Measurements from ENCODE around the gene NFKBIL1.

Gene NFKBIL1

DNA sequence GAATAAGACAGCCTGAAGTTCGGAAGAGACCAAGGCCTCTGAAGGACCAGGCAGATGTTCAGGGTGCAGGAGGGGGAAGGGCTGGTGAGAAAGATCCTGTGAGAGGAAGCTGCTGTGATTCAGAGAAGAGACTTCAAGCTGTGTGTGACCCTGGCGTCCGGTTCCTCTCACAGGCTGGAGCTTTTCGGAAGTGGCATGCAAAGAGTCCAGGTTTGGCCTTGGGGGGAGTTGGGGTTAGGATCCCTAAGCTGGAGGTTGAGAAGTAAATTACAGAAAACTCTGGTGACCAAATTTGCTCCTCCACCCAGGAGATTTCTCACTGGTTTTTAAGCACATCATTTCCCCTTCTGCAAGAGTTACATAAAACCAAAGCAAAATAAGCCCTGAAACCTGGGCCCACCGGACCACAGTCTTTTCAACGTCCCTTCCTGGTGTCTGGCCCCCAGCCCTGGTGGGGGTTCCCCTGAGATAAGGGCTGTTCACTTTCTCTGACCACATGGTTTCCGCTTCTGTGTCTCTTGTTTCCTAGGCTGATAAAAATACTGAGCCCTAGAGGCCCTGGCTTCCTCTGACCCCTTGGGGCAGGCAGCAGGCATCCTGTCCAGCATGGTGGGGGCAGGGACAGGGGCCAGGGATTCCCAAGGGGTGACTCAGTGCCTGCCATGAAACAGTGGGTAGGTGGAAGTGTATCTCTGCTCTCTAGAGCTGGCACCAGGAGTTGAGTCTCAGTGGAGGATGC is 12.7 kb downstream of the NFKBIL1 start:
- no peak for DNase-seq (ENCODE audit: low read depth)

DNA sequence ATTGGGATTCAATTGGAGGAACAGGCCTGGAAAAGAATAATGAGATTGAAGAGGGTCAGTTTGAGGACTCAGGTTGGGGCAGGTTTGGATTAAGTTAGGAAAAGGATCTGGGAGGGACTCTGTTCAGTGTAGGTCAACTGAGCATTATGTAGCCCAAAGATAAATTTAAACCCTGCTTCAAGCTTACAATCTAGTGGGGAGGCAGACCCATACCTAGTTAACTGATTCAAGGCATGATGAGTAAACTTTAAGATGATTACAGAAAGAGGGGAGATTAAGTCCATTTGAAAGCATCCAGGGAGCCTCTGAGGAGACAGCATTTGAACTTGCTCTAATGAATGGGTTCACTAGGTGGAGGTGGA is 13.3 kb downstream of the NFKBIL1 start:
- no peak for DNase-seq (ENCODE audit: low read depth)

DNA sequence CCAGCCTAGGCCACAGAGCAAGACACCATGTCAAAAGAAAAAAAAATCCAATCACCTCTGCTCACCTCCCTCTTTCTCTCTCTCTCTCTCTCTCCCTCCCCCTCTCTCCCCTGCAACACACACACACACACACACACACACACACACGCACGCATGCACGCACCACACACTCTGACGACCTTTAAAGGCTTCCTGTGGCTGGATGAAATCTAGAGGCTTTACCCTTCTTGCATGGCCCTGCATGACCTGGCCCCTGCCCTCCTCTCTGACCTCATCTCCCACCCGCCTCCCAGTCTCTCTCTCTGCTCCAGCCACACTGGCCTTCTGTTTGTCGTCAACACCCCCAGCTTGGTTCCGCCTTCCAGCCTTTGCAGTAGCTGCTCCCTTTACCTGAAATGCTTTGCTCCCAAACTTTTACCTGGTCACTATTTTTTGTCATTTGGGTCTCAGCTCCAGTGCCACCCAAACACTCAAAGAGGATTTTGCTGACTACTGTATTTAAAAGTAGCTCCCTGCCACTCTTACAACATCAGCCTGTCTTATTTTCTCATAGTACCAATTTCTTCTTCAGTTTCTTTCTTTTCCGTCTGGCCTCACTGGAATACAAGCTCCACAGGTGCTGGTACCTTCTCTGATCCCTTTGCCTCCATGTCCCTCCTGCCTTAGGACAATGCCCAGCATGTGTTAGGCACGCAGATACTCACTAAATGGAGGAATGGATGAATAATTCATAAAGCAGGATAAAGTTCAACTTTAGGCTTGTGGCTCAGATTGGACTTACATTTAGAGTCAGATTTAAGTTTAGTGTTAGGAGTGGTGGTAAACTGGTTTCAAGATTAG is 20.3 kb downstream of the NFKBIL1 start:
- DNase-seq (ENCODE audit: low read depth), result no peak

DNA sequence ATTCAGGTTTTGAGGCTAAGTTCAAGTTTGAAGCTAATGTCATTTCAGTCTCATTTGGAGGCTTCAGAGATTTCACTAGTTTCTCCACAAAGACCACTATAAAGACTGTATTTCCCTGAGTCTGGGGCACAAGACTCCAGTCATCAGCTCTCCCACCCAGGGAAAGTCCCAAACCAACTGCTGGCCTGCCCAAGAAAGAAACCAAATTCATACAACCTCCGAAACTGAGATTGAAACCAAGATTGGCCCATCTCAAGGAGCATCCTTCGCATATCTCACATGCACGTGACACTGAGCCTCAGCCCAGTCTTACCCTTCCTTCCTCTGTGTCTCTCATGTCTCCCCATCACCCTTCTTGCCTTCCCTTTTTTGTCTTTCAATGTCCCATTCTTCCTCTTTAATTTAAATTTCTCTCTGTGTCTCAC is 21.1 kb downstream of the NFKBIL1 start:
- no peak for DNase-seq (ENCODE audit: low read depth)

DNA sequence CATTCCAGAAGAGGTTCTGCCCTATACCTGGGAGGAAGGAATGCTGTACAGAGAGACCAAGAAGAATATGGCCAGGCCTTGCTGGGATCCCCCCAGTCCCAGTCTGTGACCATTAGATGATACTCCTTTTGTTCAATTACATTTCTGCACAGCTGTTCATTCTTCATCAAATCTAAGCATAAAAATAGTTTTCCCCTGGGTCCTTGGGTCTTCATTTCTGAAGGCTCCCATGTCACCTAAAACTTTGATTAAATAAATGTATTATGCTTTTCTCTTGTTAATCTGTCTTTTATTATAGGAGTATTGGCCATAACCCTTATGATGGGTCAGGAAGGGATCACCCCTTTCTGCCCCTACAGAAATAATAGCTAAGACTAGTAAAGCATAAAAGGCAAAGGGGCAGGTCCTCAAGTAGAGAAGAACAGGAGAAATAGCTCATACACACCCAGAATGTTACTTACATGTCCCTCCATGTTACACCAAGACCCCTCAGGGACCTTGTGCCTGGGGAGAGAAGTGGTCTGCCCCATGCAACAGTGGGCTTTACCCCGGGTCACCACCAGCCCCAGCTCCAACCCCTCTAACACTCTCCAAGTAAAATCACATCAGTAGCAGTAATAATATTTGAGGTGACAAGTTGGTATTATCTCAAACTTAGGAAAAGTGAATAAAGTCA is 22.6 kb downstream of the NFKBIL1 start:
- DNase-seq (ENCODE audit: low read depth), result no peak

DNA sequence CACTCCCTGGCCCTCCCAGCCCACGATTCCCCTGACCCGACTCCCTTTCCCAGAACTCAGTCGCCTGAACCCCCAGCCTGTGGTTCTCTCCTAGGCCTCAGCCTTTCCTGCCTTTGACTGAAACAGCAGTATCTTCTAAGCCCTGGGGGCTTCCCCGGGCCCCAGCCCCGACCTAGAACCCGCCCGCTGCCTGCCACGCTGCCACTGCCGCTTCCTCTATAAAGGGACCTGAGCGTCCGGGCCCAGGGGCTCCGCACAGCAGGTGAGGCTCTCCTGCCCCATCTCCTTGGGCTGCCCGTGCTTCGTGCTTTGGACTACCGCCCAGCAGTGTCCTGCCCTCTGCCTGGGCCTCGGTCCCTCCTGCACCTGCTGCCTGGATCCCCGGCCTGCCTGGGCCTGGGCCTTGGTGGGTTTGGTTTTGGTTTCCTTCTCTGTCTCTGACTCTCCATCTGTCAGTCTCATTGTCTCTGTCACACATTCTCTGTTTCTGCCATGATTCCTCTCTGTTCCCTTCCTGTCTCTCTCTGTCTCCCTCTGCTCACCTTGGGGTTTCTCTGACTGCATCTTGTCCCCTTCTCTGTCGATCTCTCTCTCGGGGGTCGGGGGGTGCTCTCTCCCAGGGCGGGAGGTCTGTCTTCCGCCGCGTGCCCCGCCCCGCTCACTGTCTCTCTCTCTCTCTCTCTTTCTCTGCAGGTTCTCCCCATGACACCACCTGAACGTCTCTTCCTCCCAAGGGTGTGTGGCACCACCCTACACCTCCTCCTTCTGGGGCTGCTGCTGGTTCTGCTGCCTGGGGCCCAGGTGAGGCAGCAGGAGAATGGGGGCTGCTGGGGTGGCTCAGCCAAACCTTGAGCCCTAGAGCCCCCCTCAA is 24.9 kb downstream of the NFKBIL1 start, which contains the start of gene LTA:
Gene LTA, plus strand, starts transcription at position 249 of the 871 bp plus-strand sequence. Its CDS starts 454 bp downstream, at position 703.
- no peak for DNase-seq (ENCODE audit: low read depth)

DNA sequence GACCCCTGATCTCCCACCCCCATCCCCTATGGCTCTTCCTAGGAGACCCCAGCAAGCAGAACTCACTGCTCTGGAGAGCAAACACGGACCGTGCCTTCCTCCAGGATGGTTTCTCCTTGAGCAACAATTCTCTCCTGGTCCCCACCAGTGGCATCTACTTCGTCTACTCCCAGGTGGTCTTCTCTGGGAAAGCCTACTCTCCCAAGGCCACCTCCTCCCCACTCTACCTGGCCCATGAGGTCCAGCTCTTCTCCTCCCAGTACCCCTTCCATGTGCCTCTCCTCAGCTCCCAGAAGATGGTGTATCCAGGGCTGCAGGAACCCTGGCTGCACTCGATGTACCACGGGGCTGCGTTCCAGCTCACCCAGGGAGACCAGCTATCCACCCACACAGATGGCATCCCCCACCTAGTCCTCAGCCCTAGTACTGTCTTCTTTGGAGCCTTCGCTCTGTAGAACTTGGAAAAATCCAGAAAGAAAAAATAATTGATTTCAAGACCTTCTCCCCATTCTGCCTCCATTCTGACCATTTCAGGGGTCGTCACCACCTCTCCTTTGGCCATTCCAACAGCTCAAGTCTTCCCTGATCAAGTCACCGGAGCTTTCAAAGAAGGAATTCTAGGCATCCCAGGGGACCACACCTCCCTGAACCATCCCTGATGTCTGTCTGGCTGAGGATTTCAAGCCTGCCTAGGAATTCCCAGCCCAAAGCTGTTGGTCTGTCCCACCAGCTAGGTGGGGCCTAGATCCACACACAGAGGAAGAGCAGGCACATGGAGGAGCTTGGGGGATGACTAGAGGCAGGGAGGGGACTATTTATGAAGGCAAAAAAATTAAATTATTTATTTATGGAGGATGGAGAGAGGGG is 26.1 kb downstream of the NFKBIL1 start:
- DNase-seq (ENCODE audit: low read depth), result no peak

DNA sequence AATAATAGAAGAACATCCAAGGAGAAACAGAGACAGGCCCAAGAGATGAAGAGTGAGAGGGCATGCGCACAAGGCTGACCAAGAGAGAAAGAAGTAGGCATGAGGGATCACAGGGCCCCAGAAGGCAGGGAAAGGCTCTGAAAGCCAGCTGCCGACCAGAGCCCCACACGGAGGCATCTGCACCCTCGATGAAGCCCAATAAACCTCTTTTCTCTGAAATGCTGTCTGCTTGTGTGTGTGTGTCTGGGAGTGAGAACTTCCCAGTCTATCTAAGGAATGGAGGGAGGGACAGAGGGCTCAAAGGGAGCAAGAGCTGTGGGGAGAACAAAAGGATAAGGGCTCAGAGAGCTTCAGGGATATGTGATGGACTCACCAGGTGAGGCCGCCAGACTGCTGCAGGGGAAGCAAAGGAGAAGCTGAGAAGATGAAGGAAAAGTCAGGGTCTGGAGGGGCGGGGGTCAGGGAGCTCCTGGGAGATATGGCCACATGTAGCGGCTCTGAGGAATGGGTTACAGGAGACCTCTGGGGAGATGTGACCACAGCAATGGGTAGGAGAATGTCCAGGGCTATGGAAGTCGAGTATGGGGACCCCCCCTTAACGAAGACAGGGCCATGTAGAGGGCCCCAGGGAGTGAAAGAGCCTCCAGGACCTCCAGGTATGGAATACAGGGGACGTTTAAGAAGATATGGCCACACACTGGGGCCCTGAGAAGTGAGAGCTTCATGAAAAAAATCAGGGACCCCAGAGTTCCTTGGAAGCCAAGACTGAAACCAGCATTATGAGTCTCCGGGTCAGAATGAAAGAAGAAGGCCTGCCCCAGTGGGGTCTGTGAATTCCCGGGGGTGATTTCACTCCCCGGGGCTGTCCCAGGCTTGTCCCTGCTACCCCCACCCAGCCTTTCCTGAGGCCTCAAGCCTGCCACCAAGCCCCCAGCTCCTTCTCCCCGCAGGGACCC is 27.0 kb downstream of the NFKBIL1 start:
- DNase-seq (ENCODE audit: low read depth), result no peak

DNA sequence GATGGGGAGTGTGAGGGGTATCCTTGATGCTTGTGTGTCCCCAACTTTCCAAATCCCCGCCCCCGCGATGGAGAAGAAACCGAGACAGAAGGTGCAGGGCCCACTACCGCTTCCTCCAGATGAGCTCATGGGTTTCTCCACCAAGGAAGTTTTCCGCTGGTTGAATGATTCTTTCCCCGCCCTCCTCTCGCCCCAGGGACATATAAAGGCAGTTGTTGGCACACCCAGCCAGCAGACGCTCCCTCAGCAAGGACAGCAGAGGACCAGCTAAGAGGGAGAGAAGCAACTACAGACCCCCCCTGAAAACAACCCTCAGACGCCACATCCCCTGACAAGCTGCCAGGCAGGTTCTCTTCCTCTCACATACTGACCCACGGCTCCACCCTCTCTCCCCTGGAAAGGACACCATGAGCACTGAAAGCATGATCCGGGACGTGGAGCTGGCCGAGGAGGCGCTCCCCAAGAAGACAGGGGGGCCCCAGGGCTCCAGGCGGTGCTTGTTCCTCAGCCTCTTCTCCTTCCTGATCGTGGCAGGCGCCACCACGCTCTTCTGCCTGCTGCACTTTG is 28.0 kb downstream of the NFKBIL1 start, which contains the start of gene TNF:
Gene TNF, plus strand, starts transcription at position 231 of the 567 bp plus-strand sequence. Its CDS starts 177 bp downstream, at position 408.
- DNase-seq (ENCODE audit: low read depth), result no peak

DNA sequence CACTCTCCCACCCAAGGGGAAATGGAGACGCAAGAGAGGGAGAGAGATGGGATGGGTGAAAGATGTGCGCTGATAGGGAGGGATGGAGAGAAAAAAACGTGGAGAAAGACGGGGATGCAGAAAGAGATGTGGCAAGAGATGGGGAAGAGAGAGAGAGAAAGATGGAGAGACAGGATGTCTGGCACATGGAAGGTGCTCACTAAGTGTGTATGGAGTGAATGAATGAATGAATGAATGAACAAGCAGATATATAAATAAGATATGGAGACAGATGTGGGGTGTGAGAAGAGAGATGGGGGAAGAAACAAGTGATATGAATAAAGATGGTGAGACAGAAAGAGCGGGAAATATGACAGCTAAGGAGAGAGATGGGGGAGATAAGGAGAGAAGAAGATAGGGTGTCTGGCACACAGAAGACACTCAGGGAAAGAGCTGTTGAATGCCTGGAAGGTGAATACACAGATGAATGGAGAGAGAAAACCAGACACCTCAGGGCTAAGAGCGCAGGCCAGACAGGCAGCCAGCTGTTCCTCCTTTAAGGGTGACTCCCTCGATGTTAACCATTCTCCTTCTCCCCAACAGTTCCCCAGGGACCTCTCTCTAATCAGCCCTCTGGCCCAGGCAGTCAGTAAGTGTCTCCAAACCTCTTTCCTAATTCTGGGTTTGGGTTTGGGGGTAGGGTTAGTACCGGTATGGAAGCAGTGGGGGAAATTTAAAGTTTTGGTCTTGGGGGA is 28.7 kb downstream of the NFKBIL1 start:
- DNase-seq (ENCODE audit: low read depth), result no peak

DNA sequence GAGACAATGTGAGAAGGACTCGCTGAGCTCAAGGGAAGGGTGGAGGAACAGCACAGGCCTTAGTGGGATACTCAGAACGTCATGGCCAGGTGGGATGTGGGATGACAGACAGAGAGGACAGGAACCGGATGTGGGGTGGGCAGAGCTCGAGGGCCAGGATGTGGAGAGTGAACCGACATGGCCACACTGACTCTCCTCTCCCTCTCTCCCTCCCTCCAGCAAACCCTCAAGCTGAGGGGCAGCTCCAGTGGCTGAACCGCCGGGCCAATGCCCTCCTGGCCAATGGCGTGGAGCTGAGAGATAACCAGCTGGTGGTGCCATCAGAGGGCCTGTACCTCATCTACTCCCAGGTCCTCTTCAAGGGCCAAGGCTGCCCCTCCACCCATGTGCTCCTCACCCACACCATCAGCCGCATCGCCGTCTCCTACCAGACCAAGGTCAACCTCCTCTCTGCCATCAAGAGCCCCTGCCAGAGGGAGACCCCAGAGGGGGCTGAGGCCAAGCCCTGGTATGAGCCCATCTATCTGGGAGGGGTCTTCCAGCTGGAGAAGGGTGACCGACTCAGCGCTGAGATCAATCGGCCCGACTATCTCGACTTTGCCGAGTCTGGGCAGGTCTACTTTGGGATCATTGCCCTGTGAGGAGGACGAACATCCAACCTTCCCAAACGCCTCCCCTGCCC is 29.6 kb downstream of the NFKBIL1 start:
- no peak for DNase-seq (ENCODE audit: low read depth)

DNA sequence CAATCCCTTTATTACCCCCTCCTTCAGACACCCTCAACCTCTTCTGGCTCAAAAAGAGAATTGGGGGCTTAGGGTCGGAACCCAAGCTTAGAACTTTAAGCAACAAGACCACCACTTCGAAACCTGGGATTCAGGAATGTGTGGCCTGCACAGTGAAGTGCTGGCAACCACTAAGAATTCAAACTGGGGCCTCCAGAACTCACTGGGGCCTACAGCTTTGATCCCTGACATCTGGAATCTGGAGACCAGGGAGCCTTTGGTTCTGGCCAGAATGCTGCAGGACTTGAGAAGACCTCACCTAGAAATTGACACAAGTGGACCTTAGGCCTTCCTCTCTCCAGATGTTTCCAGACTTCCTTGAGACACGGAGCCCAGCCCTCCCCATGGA is 30.2 kb downstream of the NFKBIL1 start:
- no peak for DNase-seq (ENCODE audit: low read depth)

DNA sequence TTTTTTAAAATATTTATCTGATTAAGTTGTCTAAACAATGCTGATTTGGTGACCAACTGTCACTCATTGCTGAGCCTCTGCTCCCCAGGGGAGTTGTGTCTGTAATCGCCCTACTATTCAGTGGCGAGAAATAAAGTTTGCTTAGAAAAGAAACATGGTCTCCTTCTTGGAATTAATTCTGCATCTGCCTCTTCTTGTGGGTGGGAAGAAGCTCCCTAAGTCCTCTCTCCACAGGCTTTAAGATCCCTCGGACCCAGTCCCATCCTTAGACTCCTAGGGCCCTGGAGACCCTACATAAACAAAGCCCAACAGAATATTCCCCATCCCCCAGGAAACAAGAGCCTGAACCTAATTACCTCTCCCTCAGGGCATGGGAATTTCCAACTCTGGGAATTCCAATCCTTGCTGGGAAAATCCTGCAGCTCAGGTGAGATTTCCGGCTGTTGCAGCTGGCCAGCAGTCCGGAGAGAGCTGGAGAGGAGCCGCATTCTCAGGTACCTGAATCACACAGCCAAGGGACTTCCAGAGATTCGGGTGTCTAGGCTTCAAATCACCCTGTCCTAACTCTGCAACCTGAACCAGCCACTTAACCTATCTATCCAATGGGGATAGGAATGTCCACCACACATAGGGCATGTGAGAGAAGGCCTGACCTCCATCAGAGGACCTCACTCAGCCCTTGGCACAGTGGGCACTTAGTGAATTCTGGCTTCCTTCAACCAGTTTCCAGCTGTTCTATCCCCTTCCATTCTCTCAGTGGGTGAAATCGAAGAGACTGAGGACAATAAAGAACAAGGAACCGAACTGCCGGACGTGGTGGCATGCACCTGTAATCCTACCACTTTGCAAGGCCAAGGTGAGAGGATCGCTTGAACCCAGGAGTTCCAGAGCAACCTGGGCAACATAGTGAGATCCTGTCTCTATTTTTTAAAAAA is 31.0 kb downstream of the NFKBIL1 start:
- DNase-seq (ENCODE audit: low read depth), result no peak

DNA sequence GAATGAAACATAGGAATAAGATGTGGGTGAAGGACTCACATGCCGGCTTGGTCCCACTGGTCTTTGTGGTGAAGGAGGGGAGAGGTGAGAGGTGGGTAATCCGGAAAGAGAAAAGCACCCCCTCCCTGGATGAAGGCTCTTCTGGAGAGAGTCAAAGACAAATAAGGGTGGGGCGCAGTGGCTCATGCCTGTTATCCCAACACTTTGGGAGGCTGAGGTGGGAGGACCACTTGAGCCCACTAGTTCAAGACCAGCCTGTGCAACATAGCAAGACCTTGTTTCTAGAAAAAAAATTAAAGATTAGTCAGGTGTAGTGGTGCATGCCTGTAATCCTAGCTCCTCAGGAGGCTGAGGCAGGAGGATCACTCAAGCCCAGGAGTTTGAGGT is 31.7 kb downstream of the NFKBIL1 start:
- no peak for DNase-seq (ENCODE audit: low read depth)

DNA sequence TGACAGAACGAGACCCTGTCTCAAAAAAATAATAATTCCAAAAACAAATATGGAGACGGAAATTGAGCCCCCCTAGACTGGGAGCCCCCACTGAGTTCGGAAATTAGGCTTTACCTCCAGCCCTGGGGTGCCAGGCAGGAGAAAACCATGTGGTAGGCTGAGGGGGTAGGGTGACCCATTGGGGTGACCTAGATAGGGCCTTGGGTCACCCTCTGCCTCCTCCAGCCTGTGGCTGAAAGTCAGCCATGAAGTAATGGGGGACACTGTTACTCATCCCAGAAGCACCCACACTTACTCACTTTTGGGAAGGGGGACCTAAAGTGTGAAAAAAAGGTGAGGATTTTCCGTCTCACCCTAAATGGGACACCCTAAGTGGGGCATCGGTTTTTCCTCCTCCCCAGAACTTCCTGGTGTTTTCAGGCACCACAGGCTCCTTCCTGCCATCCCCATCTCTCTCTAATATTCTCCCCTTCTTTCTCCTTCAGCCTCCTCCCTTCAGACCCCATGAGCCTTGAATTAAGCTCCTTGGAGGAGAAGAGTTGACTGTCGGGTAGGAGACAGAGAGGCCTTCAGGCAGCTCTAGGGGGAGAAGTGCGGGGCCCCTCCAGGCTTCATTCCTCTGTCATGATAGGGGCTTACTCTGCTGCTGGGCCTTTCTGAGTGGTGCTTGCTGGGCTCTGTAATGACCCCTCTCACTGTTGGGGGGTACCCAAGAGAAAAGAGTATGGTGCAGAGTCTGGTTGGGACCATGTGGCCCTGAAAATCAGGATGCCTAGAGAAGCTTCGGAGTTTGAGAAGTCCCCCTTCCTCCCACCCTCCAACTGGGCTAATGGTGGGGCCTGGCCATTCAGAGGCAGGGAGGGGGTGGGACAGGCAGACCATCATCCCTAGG is 32.4 kb downstream of the NFKBIL1 start:
- no peak for DNase-seq (ENCODE audit: low read depth)

DNA sequence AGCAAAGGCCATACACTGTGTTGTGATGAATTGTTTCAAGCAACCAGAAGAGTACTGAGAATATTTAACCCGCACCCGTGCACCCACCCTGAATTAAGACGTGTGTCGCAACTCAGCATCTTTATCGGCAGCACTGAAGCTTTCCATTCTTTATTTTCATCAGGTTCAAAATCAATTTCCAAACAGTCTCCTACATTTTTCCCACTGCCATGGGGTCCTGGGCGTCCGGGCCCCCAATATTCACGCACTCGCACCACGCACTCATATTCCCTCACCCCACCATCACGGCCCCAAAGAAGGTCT is 33.0 kb downstream of the NFKBIL1 start:
- DNase-seq (ENCODE audit: low read depth), result no peak
